ENCODE measurements around the gene HDDC2. TPM values are rescaled to one million over a fixed set of nuclear protein-coding genes. Genes with fewer than 3 reads are reported as not detected.

The HDDC2 gene, protein sequence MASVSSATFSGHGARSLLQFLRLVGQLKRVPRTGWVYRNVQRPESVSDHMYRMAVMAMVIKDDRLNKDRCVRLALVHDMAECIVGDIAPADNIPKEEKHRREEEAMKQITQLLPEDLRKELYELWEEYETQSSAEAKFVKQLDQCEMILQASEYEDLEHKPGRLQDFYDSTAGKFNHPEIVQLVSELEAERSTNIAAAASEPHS
- 37.8 TPM for total RNA-seq

GRCh38 chr6:125301435-125302391 is at the start of gene HDDC2:
HDDC2 (minus strand) TSS chr6:125301967; CDS start chr6:125301932, 35 bp downstream.
- Histone ChIP-seq H3K4me3 (ENCODE audit: low read length) (peak within 1 kb of the TSS; percentile 62), H3K9me3 (ENCODE audit: low read depth, low read length) (no peaks in the 10 kb centered on the region), H3K4me1 (ENCODE audit: insufficient read depth, low read length) (peaks cover 27% of the 10 kb centered on the region), H3K27me3 (ENCODE audit: insufficient read depth, low read length) (no peaks in the 10 kb centered on the region)

GRCh38 chr6:125346926-125347563 is 45.3 kb upstream of the HDDC2 start:
- H3K4me1 ChIP-seq (ENCODE audit: insufficient read depth, low read length): peaks cover 13% of the 10 kb centered on the region
- H3K4me3 ChIP-seq (ENCODE audit: low read length): peak overlapping the region; percentile 3
- no peaks in the 10 kb centered on the region for H3K9me3 ChIP-seq (ENCODE audit: low read depth, low read length)
- peaks cover 3% of the 10 kb centered on the region for H3K27me3 ChIP-seq (ENCODE audit: insufficient read depth, low read length)

DNA sequence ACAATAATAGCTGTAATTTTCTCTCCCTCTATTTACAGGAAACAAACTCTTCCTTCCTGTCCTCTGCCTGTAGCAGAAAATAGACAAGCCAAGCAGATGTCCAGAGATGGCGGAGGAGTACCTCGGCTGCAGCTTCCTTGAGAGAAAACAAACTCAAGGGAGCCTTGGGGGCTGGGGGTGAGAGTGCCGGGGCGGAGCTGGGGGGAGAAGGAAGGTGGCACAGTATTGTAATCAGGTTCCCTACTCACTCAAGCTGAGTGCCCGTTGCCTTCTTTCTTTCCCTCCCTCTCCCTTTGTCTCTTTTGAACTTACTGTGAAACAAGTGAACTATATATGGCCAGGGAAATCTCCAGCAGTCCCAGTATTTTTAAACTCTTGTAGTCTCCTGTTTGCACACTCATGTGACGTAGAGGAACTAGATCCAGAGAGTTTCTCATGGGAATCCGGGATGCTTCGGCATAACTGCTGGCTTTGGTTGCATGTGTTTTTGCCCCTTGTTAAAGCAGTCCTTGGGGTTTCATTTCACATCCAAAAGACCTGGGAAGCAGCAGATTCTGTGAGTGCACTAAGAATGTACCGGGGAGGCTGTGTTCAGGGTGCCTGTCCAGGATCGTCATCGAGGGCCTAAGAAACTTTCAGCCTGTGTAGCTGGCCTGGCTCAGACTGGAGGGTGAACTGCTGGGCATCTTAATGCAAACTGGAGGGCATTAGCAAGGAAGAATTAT is 44.6 kb upstream of the HDDC2 start:
- Histone ChIP-seq H3K27me3 (ENCODE audit: insufficient read depth, low read length) (peaks cover under 1% of the 10 kb centered on the region), H3K4me3 (ENCODE audit: low read length) (peak overlapping the region; percentile 3), H3K4me1 (ENCODE audit: insufficient read depth, low read length) (peaks cover 13% of the 10 kb centered on the region), H3K9me3 (ENCODE audit: low read depth, low read length) (no peaks in the 10 kb centered on the region)

GRCh38 chr6:125341460-125341859 is 39.7 kb upstream of the HDDC2 start:
- no peaks in the 10 kb centered on the region for H3K27me3 ChIP-seq (ENCODE audit: insufficient read depth, low read length)
- H3K4me1 ChIP-seq (ENCODE audit: insufficient read depth, low read length): peaks cover 8% of the 10 kb centered on the region
- no peak overlapping the region for H3K4me3 ChIP-seq (ENCODE audit: low read length)
- H3K9me3 ChIP-seq (ENCODE audit: low read depth, low read length): no peaks in the 10 kb centered on the region

- Histone ChIP-seq H3K9me3 (ENCODE audit: low read depth, low read length) (no peaks in the 10 kb centered on the region), H3K27me3 (ENCODE audit: insufficient read depth, low read length) (no peaks in the 10 kb centered on the region), H3K4me3 (ENCODE audit: low read length) (no peak overlapping the region), H3K4me1 (ENCODE audit: insufficient read depth, low read length) (peaks cover 3% of the 10 kb centered on the region)
Observed at GRCh38 chr6:125340991-125341390, 39.2 kb upstream of the HDDC2 start.

GRCh38 chr6:125340175-125340835 is 38.5 kb upstream of the HDDC2 start:
- Histone ChIP-seq H3K27me3 (ENCODE audit: insufficient read depth, low read length) (no peaks in the 10 kb centered on the region), H3K4me1 (ENCODE audit: insufficient read depth, low read length) (no peaks in the 10 kb centered on the region), H3K4me3 (ENCODE audit: low read length) (no peak overlapping the region), H3K9me3 (ENCODE audit: low read depth, low read length) (no peaks in the 10 kb centered on the region)

DNA sequence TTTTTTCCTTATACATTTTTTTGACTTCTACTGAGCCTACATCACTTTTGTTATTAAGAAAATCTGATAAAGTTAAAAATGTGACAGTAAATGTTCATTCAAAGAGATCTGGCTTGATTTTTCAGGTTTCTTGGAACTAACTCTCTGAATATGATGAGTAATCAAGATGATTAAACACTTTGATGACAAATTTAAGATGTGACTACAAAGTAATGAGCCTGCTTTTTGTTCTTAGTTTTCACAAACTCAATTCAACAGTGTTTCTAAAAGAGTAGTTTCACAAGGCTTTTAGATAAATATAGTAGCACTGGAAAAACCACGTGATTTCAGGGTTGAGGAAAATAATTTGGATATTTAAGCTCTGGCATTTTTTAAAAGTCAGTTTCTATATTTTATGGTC is 37.9 kb upstream of the HDDC2 start:
- Histone ChIP-seq H3K9me3 (ENCODE audit: low read depth, low read length) (no peaks in the 10 kb centered on the region), H3K4me1 (ENCODE audit: insufficient read depth, low read length) (no peaks in the 10 kb centered on the region), H3K4me3 (ENCODE audit: low read length) (no peak overlapping the region), H3K27me3 (ENCODE audit: insufficient read depth, low read length) (no peaks in the 10 kb centered on the region)

DNA sequence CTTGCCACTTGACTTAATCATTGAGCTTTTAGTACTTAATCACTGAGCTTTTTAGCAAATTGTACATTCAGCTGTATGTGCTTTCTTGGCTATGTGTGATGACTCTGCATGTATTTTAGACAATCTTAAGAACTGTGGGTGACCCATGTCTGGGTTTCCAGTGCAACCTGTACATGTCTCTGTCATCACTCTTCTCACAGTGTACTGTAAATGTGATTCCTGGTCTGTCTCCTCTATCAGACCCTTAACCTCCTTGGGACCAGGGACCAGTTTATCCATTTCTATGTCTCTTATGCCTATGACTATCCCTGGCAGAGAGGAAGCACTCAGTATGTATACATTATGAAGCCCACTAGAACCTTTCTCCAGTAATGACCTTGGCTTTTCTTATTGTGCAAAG is 36.6 kb upstream of the HDDC2 start:
- no peak overlapping the region for H3K4me3 ChIP-seq (ENCODE audit: low read length)
- peaks cover under 1% of the 10 kb centered on the region for H3K27me3 ChIP-seq (ENCODE audit: insufficient read depth, low read length)
- no peaks in the 10 kb centered on the region for H3K4me1 ChIP-seq (ENCODE audit: insufficient read depth, low read length)
- H3K9me3 ChIP-seq (ENCODE audit: low read depth, low read length): no peaks in the 10 kb centered on the region

- Histone ChIP-seq H3K27me3 (ENCODE audit: insufficient read depth, low read length) (peaks cover 4% of the 10 kb centered on the region), H3K9me3 (ENCODE audit: low read depth, low read length) (no peaks in the 10 kb centered on the region), H3K4me3 (ENCODE audit: low read length) (no peak overlapping the region)
Observed at GRCh38 chr6:125337706-125338105, 35.9 kb upstream of the HDDC2 start.

DNA sequence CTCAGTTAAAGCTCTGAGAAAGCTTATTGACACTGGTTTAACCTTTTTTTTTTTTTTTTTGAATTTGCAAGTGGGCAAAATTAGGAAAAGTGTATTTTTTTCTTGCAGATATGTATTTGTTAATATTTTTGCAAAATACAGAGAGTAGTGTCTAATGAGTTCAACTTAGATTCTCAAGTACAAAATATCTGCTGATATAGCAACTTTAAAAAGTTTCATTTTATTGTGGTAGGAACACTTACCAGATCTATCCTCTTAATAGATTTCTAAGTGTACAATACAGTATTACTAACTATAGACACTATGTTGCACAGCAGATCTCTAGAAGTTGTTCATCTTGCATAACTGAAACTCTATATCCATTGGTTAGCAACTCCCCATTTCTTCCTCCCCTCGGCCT is 30.9 kb upstream of the HDDC2 start:
- Histone ChIP-seq H3K4me3 (ENCODE audit: low read length) (no peak overlapping the region), H3K4me1 (ENCODE audit: insufficient read depth, low read length) (no peaks in the 10 kb centered on the region), H3K9me3 (ENCODE audit: low read depth, low read length) (no peaks in the 10 kb centered on the region), H3K27me3 (ENCODE audit: insufficient read depth, low read length) (peaks cover 4% of the 10 kb centered on the region)

More at GRCh38 chr6:125337706-125338105, 35.9 kb upstream of the HDDC2 start:
- no peaks in the 10 kb centered on the region for H3K4me1 ChIP-seq (ENCODE audit: insufficient read depth, low read length)

GRCh38 chr6:125325586-125325985 is 23.8 kb upstream of the HDDC2 start:
- Histone ChIP-seq H3K4me3 (ENCODE audit: low read length) (no peak overlapping the region), H3K4me1 (ENCODE audit: insufficient read depth, low read length) (no peaks in the 10 kb centered on the region), H3K9me3 (ENCODE audit: low read depth, low read length) (no peaks in the 10 kb centered on the region), H3K27me3 (ENCODE audit: insufficient read depth, low read length) (peaks cover 4% of the 10 kb centered on the region)

DNA sequence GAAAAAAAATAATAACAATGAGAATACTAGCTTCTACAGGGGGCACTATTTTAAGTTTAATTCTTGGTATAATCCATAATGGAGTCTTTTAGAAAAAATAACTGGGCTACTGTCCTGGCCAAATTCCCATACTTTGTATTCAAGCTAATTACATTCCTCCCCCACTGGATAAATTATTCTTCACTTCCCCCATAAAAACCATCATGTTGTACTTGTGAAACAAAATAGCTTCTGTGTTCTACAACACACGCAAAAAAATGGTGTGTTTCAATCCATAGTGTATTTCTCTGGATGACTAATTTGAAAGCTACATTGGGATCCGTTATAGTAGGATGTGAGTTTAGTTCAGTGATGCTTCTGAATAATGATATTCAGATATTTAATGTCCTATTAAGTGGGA is 21.6 kb upstream of the HDDC2 start:
- Histone ChIP-seq H3K4me1 (ENCODE audit: insufficient read depth, low read length) (no peaks in the 10 kb centered on the region), H3K27me3 (ENCODE audit: insufficient read depth, low read length) (peaks cover 4% of the 10 kb centered on the region), H3K4me3 (ENCODE audit: low read length) (no peak overlapping the region), H3K9me3 (ENCODE audit: low read depth, low read length) (no peaks in the 10 kb centered on the region)

DNA sequence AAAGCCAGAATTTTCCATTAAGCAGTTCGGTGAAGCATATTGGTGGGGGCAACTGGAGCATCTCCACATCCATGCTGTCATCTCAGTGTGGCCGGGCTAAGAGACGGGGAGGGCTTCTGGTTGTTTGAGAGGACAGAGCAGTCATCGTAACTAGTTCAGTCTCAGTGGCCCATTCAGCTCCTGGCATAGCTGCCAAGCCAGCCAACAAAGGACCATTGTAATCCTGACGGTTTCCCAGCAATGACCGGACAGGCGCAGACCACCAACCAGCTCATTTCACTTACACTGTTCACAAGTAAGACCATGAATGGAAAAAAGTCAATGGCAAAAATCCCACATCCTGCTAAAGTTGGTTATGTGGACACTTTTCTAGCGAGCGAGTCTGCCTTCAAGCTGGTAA is 14.9 kb upstream of the HDDC2 start:
- H3K9me3 ChIP-seq (ENCODE audit: low read depth, low read length): no peaks in the 10 kb centered on the region
- H3K4me1 ChIP-seq (ENCODE audit: insufficient read depth, low read length): no peaks in the 10 kb centered on the region
- H3K27me3 ChIP-seq (ENCODE audit: insufficient read depth, low read length): peaks cover 13% of the 10 kb centered on the region
- H3K4me3 ChIP-seq (ENCODE audit: low read length): no peak overlapping the region

DNA sequence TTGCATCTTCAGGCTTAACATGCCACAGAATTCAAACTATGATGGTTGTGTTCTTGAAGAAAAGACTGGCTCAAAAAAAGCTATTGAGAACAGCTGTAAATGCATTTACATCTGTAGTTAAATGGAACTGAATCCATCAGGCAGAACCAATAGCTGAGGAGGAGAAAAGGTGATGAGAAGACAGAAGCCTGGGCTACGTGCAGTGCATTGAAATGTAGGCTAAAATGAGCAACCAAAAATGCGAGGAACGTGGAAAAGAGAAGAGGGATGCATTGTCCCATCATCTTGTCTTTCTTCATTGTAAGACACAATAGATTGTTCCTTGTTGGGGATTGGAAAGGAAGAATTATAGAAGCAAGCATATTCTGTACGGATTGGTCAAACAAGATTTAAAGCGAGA is 13.8 kb upstream of the HDDC2 start:
- no peaks in the 10 kb centered on the region for H3K9me3 ChIP-seq (ENCODE audit: low read depth, low read length)
- no peaks in the 10 kb centered on the region for H3K4me1 ChIP-seq (ENCODE audit: insufficient read depth, low read length)
- H3K4me3 ChIP-seq (ENCODE audit: low read length): no peak overlapping the region
- H3K27me3 ChIP-seq (ENCODE audit: insufficient read depth, low read length): peaks cover 13% of the 10 kb centered on the region

Measured in mononuclear cell (primary cell).